GM19351 (cell line): ENCODE data around the gene TP73.

ENCODE experiments used
- ATAC-seq: cut with Tn5 transposase; IDR thresholded peaks from one replicate; pipeline ENCODE4 v1.9.1; 2021; ENCODE audit warnings: mild to moderate bottlenecking, moderate library complexity; ENCODE audit not compliant: unreplicated experiment

The TP73 gene

GRCh38 chr1:3703786-3704371, 51.6 kb downstream of the TP73 start:
- ATAC-seq: no peak

- no peak for ATAC-seq
Measured at GRCh38 chr1:3705341-3705950, 53.1 kb downstream of the TP73 start.

- ATAC-seq: no peak
Measured at GRCh38 chr1:3706651-3707297, 54.5 kb downstream of the TP73 start.

- ATAC-seq: no peak
Measured at GRCh38 chr1:3707298-3707938, 55.1 kb downstream of the TP73 start.

GRCh38 chr1:3707939-3708328, 55.6 kb downstream of the TP73 start:
- no peak for ATAC-seq

GRCh38 chr1:3708791-3709190, 56.5 kb downstream of the TP73 start:
- no peak for ATAC-seq

- no peak for ATAC-seq
Measured at GRCh38 chr1:3710251-3710650, 57.9 kb downstream of the TP73 start.

GRCh38 chr1:3711381-3711779, 59.1 kb downstream of the TP73 start:
- no peak for ATAC-seq

GRCh38 chr1:3711780-3712451, 59.6 kb downstream of the TP73 start:
- no peak for ATAC-seq

- ATAC-seq: no peak
Measured at GRCh38 chr1:3712573-3713535, 60.5 kb downstream of the TP73 start.

GRCh38 chr1:3713840-3714239, 61.5 kb downstream of the TP73 start:
- ATAC-seq: no peak

- no peak for ATAC-seq
Measured at GRCh38 chr1:3714284-3714741, 62.0 kb downstream of the TP73 start.

GRCh38 chr1:3714814-3715213, 62.5 kb downstream of the TP73 start:
- ATAC-seq: no peak

GRCh38 chr1:3716351-3716750, 64.0 kb downstream of the TP73 start:
- no peak for ATAC-seq

- no peak for ATAC-seq
Measured at GRCh38 chr1:3717041-3717714, 64.9 kb downstream of the TP73 start.

GRCh38 chr1:3717715-3718601, 65.6 kb downstream of the TP73 start:
- ATAC-seq: no peak

GRCh38 chr1:3718764-3719163, 66.4 kb downstream of the TP73 start:
- ATAC-seq: no peak

GRCh38 chr1:3721955-3722465, 69.7 kb downstream of the TP73 start:
- ATAC-seq: no peak
